Hepatocyte (in vitro differentiated cells): Measurements from ENCODE around the gene GDPD5. TPM values are rescaled to one million over a fixed set of nuclear protein-coding genes. Genes with fewer than 3 reads are reported as not detected.
"Not testable (repeated sequence)": the region's sequence is repeated elsewhere in the genome, so short reads cannot be mapped to it uniquely, and the experiment has no call there.

Source experiments
- DNase-seq: peaks from one replicate; pipeline ENCODE4 v3.0.0-alpha.2; 2016; ENCODE audit warnings: low spot score
- H2AFZ ChIP-seq: fragments of 200-600 bp; sonication (generic); 2 replicates; pipeline ENCODE4 v1.6.0; 2016; ENCODE audit warnings: antibody characterized with exemption, mild to moderate bottlenecking
- H3K27ac ChIP-seq: fragments of 200-600 bp; sonication (generic); 2 replicates; pipeline ENCODE4 v1.5.1; 2016; ENCODE audit warnings: mild to moderate bottlenecking
- H3K27me3 ChIP-seq: fragments of 200-600 bp; sonication (generic); 2 replicates; pipeline ENCODE4 v1.6.1; 2016
- H3K36me3 ChIP-seq: fragments of 200-600 bp; sonication (generic); replicated peaks from 2 replicates; pipeline ENCODE4 v1.5.1; 2016; ENCODE audit warnings: low read depth; ENCODE audit not compliant: insufficient read depth
- H3K4me1 ChIP-seq: fragments of 200-600 bp; sonication (generic); 2 replicates; pipeline ENCODE4 v1.5.1; 2016; ENCODE audit warnings: mild to moderate bottlenecking, moderate library complexity; ENCODE audit not compliant: insufficient read depth
- H3K4me2 ChIP-seq: fragments of 200-600 bp; sonication (generic); 2 replicates; pipeline ENCODE4 v1.6.0; 2016
- H3K4me3 ChIP-seq: fragments of 200-600 bp; sonication (generic); 2 replicates; pipeline ENCODE4 v1.5.1; 2016; ENCODE audit warnings: mild to moderate bottlenecking
- H3K79me2 ChIP-seq: fragments of 200-600 bp; sonication (generic); 2 replicates; pipeline ENCODE4 v1.6.0; 2017; ENCODE audit warnings: mild to moderate bottlenecking
- H3K9me2 ChIP-seq: fragments of 200-600 bp; sonication (generic); replicated peaks from 2 replicates; pipeline ENCODE4 v1.6.0; 2017; ENCODE audit warnings: mild to moderate bottlenecking; ENCODE audit not compliant: insufficient read depth
- H3K9me3 ChIP-seq: fragments of 200-600 bp; sonication (generic); 2 replicates; pipeline ENCODE4 v1.5.1; 2016; ENCODE audit warnings: low read depth, mild to moderate bottlenecking
- H4K20me1 ChIP-seq: fragments of 200-600 bp; sonication (generic); 2 replicates; pipeline ENCODE4 v1.6.0; 2016; ENCODE audit warnings: mild to moderate bottlenecking; ENCODE audit not compliant: insufficient read depth, poor library complexity, severe bottlenecking
- CTCF ChIP-seq: fragments of 200-600 bp; sonication (generic); IDR thresholded peaks from 2 replicates; pipeline ENCODE4 v1.5.1; 2016; ENCODE audit warnings: antibody characterized with exemption, mild to moderate bottlenecking; ENCODE audit not compliant: poor library complexity
- EZH2 ChIP-seq: fragments of 200-600 bp; sonication (generic); IDR thresholded peaks from 2 replicates; pipeline ENCODE4 v1.6.1; 2016; ENCODE audit warnings: antibody characterized with exemption, mild to moderate bottlenecking, borderline replicate concordance
- EZH2phosphoT487 ChIP-seq: fragments of 200-600 bp; sonication (generic); IDR thresholded peaks from one replicate; pipeline ENCODE4 v1.6.1; 2018; ENCODE audit warnings: antibody characterized with exemption, mild to moderate bottlenecking, low read depth, moderate library complexity; ENCODE audit not compliant: unreplicated experiment, severe bottlenecking
- WGBS: methylation state at CpG from one replicate; pipeline ENCODE4 v1.1.6; 2016; ENCODE audit warnings: low lambda C conversion rate; ENCODE audit errors: missing lambda C conversion rate; 5-methylcytosine and 5-hydroxymethylcytosine counted together
- polyA plus RNA-seq: library from polyadenylated mRNA; unstranded; fragments of >200 nt; fragmentation: Nextera tagmentation; extraction: Ambion mirVana; gene quantifications from 2 replicates; pipeline ENCODE4 v1.2.1, GENCODE V29; 2016
- total RNA-seq: library from RNA; depleted of rRNA; stranded (reverse); fragments of >200 nt; gene quantifications from 2 replicates; pipeline ENCODE4 v1.2.3, GENCODE V29; 2014

GDPD5 gene
- total and polyA plus RNA-seq, 2 experiments from 2014 or later = 5.2 to 8.9 TPM

DNA sequence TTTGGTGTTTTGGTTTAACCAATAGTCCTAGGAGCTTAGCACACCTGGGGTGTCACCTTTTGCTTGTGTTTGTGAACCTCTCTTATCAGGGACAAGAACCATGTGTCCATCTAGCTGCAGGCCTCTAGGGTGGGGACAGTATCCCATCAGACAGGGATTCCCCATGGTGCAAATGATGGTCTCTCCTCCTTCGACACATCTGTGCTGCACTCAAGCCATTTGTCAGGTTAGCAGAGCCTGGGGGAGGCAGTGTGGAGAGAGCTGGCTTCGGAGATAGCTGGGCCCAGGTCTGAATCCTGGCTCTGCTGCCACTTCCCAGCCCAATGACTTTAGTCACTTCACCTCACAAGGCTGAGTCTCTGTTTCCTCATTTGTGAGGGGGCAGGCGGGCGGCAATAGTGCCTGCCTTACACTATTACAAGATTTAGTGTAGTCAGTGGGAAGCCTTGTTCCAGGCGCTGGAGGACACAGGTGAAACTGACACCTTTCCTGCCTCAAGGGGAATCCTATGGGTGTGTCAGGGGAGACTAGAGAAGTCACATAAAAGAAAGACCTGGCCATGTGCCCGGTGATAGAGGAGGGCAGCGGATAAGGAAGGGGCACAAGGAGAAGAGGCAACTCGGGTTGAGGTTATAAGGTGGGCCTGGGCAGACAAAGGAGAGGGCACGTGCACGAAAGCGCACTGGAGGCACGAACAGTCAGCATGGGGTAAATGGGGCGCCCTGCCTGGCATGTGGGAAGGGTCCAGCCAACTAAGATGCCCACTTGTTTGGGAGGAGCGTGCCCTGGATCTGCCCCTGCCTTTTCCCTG is 105.3 kb downstream of the GDPD5 start:
- no peaks in the 10 kb centered on the region for H3K27me3 ChIP-seq
- 93% methylated on average over 14 of the region's 14 CpGs for WGBS
- no peaks in the 10 kb centered on the region for H3K79me2 ChIP-seq
- no peak for DNase-seq
- H3K27ac ChIP-seq = peak overlapping the region; percentile 89
- no peaks in the 10 kb centered on the region for H4K20me1 ChIP-seq
- H3K4me3 ChIP-seq = no peak overlapping the region
- no peaks in the 10 kb centered on the region for H3K9me2 ChIP-seq
- peaks cover 34% of the 10 kb centered on the region for H3K4me1 ChIP-seq
- H3K4me2 ChIP-seq = no peak overlapping the region
- no peaks in the 10 kb centered on the region for H3K36me3 ChIP-seq
- no peak for TF ChIP-seq EZH2phosphoT487
- no peak for TF ChIP-seq EZH2
- no peak for TF ChIP-seq CTCF
- H3K9me3 ChIP-seq = no peaks in the 10 kb centered on the region
- H2AFZ ChIP-seq = no peak overlapping the region

- WGBS = 98% methylated on average over 2 of the region's 2 CpGs
- H3K9me3 ChIP-seq = no peaks in the 10 kb centered on the region
- H3K4me1 ChIP-seq = peaks cover 3% of the 10 kb centered on the region
- no peak overlapping the region for H2AFZ ChIP-seq
- H3K4me3 ChIP-seq = no peak overlapping the region
- DNase-seq = no peak
- H3K27ac ChIP-seq = no peak overlapping the region
- no peak overlapping the region for H3K4me2 ChIP-seq
- no peaks in the 10 kb centered on the region for H3K9me2 ChIP-seq
- peaks cover under 1% of the 10 kb centered on the region for H4K20me1 ChIP-seq
- H3K27me3 ChIP-seq = no peaks in the 10 kb centered on the region
- no peaks in the 10 kb centered on the region for H3K36me3 ChIP-seq
- TF ChIP-seq CTCF = no peak
- no peak for TF ChIP-seq EZH2phosphoT487
- TF ChIP-seq EZH2 = no peak
- H3K79me2 ChIP-seq = peaks cover 1% of the 10 kb centered on the region
Observed at GRCh38 chr11:75413864-75414263, 111.9 kb downstream of the GDPD5 start.

DNA sequence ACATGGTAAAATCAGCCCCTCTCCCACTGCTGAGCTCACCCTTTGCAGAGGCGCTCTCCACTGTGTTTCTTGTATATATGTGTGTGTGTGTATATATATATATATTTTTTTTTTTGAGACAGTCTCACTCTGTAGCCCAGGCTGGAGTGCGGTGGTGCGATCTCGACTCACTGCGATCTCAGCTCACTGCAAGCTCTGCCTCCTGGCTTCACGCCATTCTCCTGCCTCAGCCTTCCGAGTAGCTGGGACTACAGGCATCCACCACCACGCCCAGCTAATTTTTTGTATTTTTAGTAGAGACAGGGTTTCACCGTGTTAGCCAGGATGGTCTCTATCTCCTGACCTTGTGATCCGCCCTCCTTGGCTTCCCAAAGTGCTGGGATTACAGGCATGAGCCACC is 112.6 kb downstream of the GDPD5 start:
- not testable (repeated sequence) for H3K27ac ChIP-seq, H3K9me2 ChIP-seq, H3K4me3 ChIP-seq, H3K79me2 ChIP-seq, H4K20me1 ChIP-seq, H3K4me1 ChIP-seq, H3K36me3 ChIP-seq, H3K9me3 ChIP-seq, H3K4me2 ChIP-seq, DNase-seq, H2AFZ ChIP-seq, H3K27me3 ChIP-seq
- 95% methylated on average over 10 of the region's 10 CpGs for WGBS

DNA sequence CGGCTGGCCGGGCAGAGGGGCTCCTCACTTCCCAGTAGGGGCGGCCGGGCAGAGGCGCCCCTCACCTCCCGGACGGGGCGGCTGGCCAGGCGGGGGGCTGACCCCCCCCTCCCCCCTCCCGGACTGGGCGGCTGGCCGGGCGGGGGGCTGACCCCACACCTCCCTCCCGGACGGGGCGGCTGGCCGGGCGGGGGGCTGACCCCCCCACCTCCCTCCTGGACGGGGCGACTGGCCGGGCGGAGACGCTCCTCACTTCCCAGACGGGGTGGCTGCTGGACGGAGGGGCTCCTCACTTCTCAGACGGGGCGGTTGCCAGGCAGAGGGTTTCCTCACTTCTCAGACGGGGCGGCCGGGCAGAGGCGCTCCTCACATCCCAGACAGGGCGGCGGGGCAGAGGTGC is 115.8 kb downstream of the GDPD5 start:
- H3K36me3 ChIP-seq, H3K9me2 ChIP-seq, H3K4me2 ChIP-seq, H3K4me1 ChIP-seq, H2AFZ ChIP-seq, DNase-seq, H3K4me3 ChIP-seq, H3K27me3 ChIP-seq, H3K27ac ChIP-seq, H3K9me3 ChIP-seq: not testable (repeated sequence)
- H4K20me1 ChIP-seq = peaks cover 37% of the 10 kb centered on the region
- H3K79me2 ChIP-seq = peaks cover 28% of the 10 kb centered on the region
- WGBS = 93% methylated on average over 4 of the region's 33 CpGs
